NCI-H1048 (cell line): ENCODE measurements around the gene VWA8.

Experiments
- DNase-seq: peaks from one replicate; lab custom pipeline; 2025; lab: John Stamatoyannopoulos, UW

Gene VWA8

GRCh38 chr13:41613984-41614661 lies 346.8 kb downstream of the VWA8 start:
- no peak for DNase-seq

GRCh38 chr13:41613471-41613870 lies 347.4 kb downstream of the VWA8 start:
- DNase-seq = no peak

- no peak for DNase-seq
These were observed 349.5 kb downstream of the VWA8 start for GRCh38 chr13:41611385-41611784.

- DNase-seq = no peak
These were observed 350.5 kb downstream of the VWA8 start for GRCh38 chr13:41610404-41610803.

- DNase-seq = no peak
These were observed 351.1 kb downstream of the VWA8 start for GRCh38 chr13:41609828-41610227.

- no peak for DNase-seq
These were observed 352.1 kb downstream of the VWA8 start for GRCh38 chr13:41608839-41609177.

- DNase-seq = no peak
These were observed 352.6 kb downstream of the VWA8 start for GRCh38 chr13:41608111-41608838.

- no peak for DNase-seq
These were observed 354.3 kb downstream of the VWA8 start for GRCh38 chr13:41606646-41607045.

GRCh38 chr13:41605319-41606285 lies 355.3 kb downstream of the VWA8 start:
- no peak for DNase-seq

- no peak for DNase-seq
These were observed 357.0 kb downstream of the VWA8 start for GRCh38 chr13:41603917-41604316.

- DNase-seq = no peak
These were observed 359.0 kb downstream of the VWA8 start for GRCh38 chr13:41601718-41602445.

GRCh38 chr13:41599619-41600018 lies 361.3 kb downstream of the VWA8 start:
- DNase-seq = no peak

- DNase-seq = no peak
These were observed 363.4 kb downstream of the VWA8 start for GRCh38 chr13:41597348-41598041.

GRCh38 chr13:41596190-41596589 lies 364.7 kb downstream of the VWA8 start:
- DNase-seq = no peak

- DNase-seq = no peak
These were observed 365.6 kb downstream of the VWA8 start for GRCh38 chr13:41595298-41595697.

- DNase-seq = no peak
These were observed 370.3 kb downstream of the VWA8 start for GRCh38 chr13:41590643-41591042.

- DNase-seq = no peak
These were observed 370.8 kb downstream of the VWA8 start for GRCh38 chr13:41590122-41590521.

GRCh38 chr13:41589434-41589833 lies 371.5 kb downstream of the VWA8 start:
- DNase-seq = no peak

GRCh38 chr13:41588899-41589298 lies 372.0 kb downstream of the VWA8 start:
- no peak for DNase-seq

- no peak for DNase-seq
These were observed 372.5 kb downstream of the VWA8 start for GRCh38 chr13:41588448-41588847.

GRCh38 chr13:41587490-41587889 lies 373.4 kb downstream of the VWA8 start:
- DNase-seq = no peak
